ENCODE measurements around the gene EFCAB5. TPM values are rescaled to one million over a fixed set of nuclear protein-coding genes. Genes with fewer than 3 reads are reported as not detected.
"Not testable (repeated sequence)": the region's sequence is repeated elsewhere in the genome, so short reads cannot be mapped to it uniquely, and the experiment has no call there.

EFCAB5 gene
- total RNA-seq, 2 experiments from 2014 or later = 0.25 to 0.53 TPM

- no peaks in the 10 kb centered on the region for H3K27me3 Mint-ChIP-seq
- no peak for TF ChIP-seq CTCF (IDR thresholded peaks at IDR 0.05)
- no peak for ATAC-seq (ENCODE audit: poor library complexity)
- no peaks in the 10 kb centered on the region for H3K9me3 Mint-ChIP-seq
- Histone ChIP-seq H3K27ac (ENCODE audit: low read depth in 1 of 2, low read length in 2 of 2) (no peak overlapping the region), H3K4me1 (ENCODE audit: insufficient read depth, low read length) (peaks cover 3% of the 10 kb centered on the region), H3K27me3 (ENCODE audit: control insufficient read depth in 1 of 2, insufficient read depth in 2 of 2, low read length in 2 of 2) (no peaks in the 10 kb centered on the region), H3K36me3 (ENCODE audit: insufficient read depth, low read length) (no peaks in the 10 kb centered on the region), H3K9me3 (ENCODE audit: control insufficient read depth in 1 of 2, insufficient read depth in 1 of 2, low read length in 2 of 2) (no peaks in the 10 kb centered on the region), H3K4me3 (ENCODE audit: low read length) (no peak overlapping the region)
- ChIA-PET CTCF (interaction anchor here (0.6 kb wide), 1 partner anchor 569 kb away, joined by 4 read pairs; no protein-coding TSS in a partner anchor), POLR2A (interaction anchor here (1.9 kb wide), 1 partner anchor 71 kb away, joined by 4 read pairs; no protein-coding TSS in a partner anchor)
- peaks cover 12% of the 10 kb centered on the region for H3K4me1 Mint-ChIP-seq (ENCODE audit: low read depth)
- no peak overlapping the region for H3K27ac Mint-ChIP-seq
- no peak for DNase-seq
- intact Hi-C loops (cut with DNase I, micrococcal nuclease) = loop anchor here (5.0 kb wide), 1 partner anchor 195 kb away; no protein-coding TSS in a partner anchor
- H3K36me3 Mint-ChIP-seq (ENCODE audit: low read depth) = no peaks in the 10 kb centered on the region
- no peak overlapping the region for H3K4me3 Mint-ChIP-seq
Measured at GRCh38 chr17:30002088-30002487, 60.7 kb downstream of the EFCAB5 start.

- DNase-seq (no peak), ATAC-seq (ENCODE audit: poor library complexity) (no peak)
- peaks cover 2% of the 10 kb centered on the region for H3K4me1 Mint-ChIP-seq (ENCODE audit: low read depth)
- peaks cover 2% of the 10 kb centered on the region for H3K4me1 ChIP-seq (ENCODE audit: insufficient read depth, low read length)
- no peaks in the 10 kb centered on the region for H3K27me3 Mint-ChIP-seq
- H3K9me3 ChIP-seq (ENCODE audit: control insufficient read depth in 1 of 2, insufficient read depth in 1 of 2, low read length in 2 of 2) = no peaks in the 10 kb centered on the region
- no peaks in the 10 kb centered on the region for H3K36me3 ChIP-seq (ENCODE audit: insufficient read depth, low read length)
- ChIA-PET CTCF (no interaction called here), POLR2A (interaction anchor here (0.7 kb wide), 1 partner anchor 77 kb away, joined by 3 read pairs; no protein-coding TSS in a partner anchor)
- no peak overlapping the region for H3K27ac ChIP-seq (ENCODE audit: low read depth in 1 of 2, low read length in 2 of 2)
- no peaks in the 10 kb centered on the region for H3K9me3 Mint-ChIP-seq
- intact Hi-C loops (cut with DNase I, micrococcal nuclease) = no loop called here
- no peak overlapping the region for H3K4me3 Mint-ChIP-seq
- TF ChIP-seq CTCF (IDR thresholded peaks at IDR 0.05) = no peak
- no peak overlapping the region for H3K27ac Mint-ChIP-seq
- H3K4me3 ChIP-seq (ENCODE audit: low read length) = no peak overlapping the region
- H3K36me3 Mint-ChIP-seq (ENCODE audit: low read depth) = no peaks in the 10 kb centered on the region
- H3K27me3 ChIP-seq (ENCODE audit: control insufficient read depth in 1 of 2, insufficient read depth in 2 of 2, low read length in 2 of 2) = no peaks in the 10 kb centered on the region
Measured at GRCh38 chr17:30005709-30006320, 64.4 kb downstream of the EFCAB5 start.

DNA sequence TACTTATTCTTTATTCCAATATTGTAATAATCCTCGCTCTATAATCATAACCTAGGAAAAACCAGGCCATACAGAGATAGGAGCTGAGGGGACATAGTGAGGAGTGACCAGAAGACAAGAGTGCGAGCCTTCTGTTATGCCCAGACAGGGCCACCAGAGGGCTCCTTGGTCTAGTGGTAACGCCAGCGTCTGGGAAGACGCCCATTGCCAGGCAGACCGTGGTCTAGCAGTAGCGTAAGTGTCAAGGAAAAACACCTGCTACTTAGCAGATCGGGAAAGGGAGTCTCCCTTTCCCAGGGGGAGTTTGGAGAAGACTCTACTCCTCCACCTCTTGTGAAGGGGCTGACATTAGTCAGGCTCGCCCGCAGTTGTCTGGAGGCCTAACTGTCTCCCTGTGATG is 70.5 kb downstream of the EFCAB5 start:
- intact Hi-C loops (cut with DNase I, micrococcal nuclease); POLR2A ChIA-PET; H3K27me3 Mint-ChIP-seq; H3K36me3 Mint-ChIP-seq (ENCODE audit: low read depth); H3K27ac Mint-ChIP-seq; H3K4me3 ChIP-seq (ENCODE audit: low read length); H3K36me3 ChIP-seq (ENCODE audit: insufficient read depth, low read length); ATAC-seq (ENCODE audit: poor library complexity); DNase-seq; H3K9me3 Mint-ChIP-seq; H3K4me1 Mint-ChIP-seq (ENCODE audit: low read depth); H3K4me3 Mint-ChIP-seq; H3K4me1 ChIP-seq (ENCODE audit: insufficient read depth, low read length); H3K27ac ChIP-seq (ENCODE audit: low read depth in 1 of 2, low read length in 2 of 2); CTCF ChIA-PET; H3K27me3 ChIP-seq (ENCODE audit: control insufficient read depth in 1 of 2, insufficient read depth in 2 of 2, low read length in 2 of 2): not testable (repeated sequence)
- H3K9me3 ChIP-seq (ENCODE audit: control insufficient read depth in 1 of 2, insufficient read depth in 1 of 2, low read length in 2 of 2) = peaks cover 0 to 10% of the 10 kb centered on the region in 2 experiments
